ENCODE data around the gene KAZN.

The KAZN gene

DNA sequence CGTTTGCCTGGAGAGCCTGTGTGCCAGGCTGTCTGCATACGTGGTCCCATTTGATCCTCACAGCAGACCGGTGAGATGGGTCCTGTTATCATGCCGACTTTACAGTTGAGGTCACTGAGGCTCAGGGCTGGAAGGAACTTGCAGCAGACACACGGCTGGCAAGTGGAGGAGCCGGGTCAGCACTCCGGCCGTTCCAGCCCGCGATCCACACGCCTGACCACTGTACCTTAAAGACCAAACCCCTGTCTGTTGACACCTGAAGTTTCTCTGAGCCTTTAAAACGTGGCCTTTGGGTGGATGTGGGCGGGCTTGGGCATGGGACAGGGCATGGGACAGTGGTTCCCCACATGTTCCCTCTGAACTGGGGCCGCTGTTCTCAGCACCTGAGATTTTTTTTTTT lies 383.5 kb downstream of the KAZN start:
- Mint-ChIP-seq H3K27ac (no peak overlapping the region), H3K9me3 (no peaks in the 10 kb centered on the region), H3K4me1 (ENCODE audit: low read depth) (no peaks in the 10 kb centered on the region), H3K27me3 (no peaks in the 10 kb centered on the region), H3K36me3 (ENCODE audit: low read depth) (no peaks in the 10 kb centered on the region), H3K4me3 (no peak overlapping the region)
- intact Hi-C loops (cut with micrococcal nuclease): no loop called here

DNA sequence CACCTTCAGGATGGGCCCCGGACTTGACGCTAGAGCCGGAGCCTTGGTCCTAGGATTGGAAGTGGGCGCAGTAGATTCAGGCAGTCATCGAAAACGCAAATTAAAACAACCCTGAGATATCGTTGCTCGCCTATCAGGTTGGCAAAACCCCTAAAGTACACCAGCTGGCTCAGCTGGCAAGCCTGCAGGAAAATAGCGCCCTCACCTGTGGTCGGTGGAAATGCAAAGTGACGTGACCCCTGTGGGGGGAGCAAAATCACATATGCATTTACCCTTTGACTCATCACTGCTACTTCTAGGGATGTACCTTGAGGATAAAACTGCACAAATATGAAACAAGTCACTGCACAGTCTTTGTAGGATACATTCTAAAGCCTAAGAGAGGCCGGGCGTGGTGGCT lies 384.8 kb downstream of the KAZN start:
- H3K36me3 Mint-ChIP-seq (ENCODE audit: low read depth): no peaks in the 10 kb centered on the region
- H3K27me3 Mint-ChIP-seq: peaks cover 4% of the 10 kb centered on the region
- no peak overlapping the region for H3K27ac Mint-ChIP-seq
- no peaks in the 10 kb centered on the region for H3K9me3 Mint-ChIP-seq
- no peak overlapping the region for H3K4me3 Mint-ChIP-seq
- intact Hi-C loops (cut with micrococcal nuclease): no loop called here
- no peaks in the 10 kb centered on the region for H3K4me1 Mint-ChIP-seq (ENCODE audit: low read depth)

DNA sequence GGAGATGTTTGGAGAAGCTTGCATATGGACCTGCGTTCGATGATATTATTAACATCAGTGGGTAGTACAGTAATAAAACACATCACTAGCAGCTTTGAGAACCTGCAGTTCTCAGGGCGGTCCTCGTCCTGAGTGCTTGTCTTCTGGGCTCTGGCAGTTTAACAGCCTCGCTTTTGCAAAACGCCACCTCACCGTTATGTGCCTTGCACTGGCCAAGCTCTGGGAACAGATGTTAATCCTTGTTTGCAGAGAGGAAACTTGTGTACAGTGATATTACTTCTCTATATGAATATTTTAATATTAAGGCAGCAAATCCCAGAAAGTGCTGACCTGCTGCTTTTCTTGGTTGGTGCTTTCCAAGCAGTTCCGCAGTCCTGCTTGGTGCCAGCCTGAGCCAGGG lies 387.7 kb downstream of the KAZN start:
- H3K27me3 Mint-ChIP-seq: peaks cover 4% of the 10 kb centered on the region
- no peaks in the 10 kb centered on the region for H3K36me3 Mint-ChIP-seq (ENCODE audit: low read depth)
- no peak overlapping the region for H3K27ac Mint-ChIP-seq
- H3K4me1 Mint-ChIP-seq (ENCODE audit: low read depth): no peaks in the 10 kb centered on the region
- no peaks in the 10 kb centered on the region for H3K9me3 Mint-ChIP-seq
- intact Hi-C loops (cut with micrococcal nuclease): no loop called here
- H3K4me3 Mint-ChIP-seq: no peak overlapping the region

DNA sequence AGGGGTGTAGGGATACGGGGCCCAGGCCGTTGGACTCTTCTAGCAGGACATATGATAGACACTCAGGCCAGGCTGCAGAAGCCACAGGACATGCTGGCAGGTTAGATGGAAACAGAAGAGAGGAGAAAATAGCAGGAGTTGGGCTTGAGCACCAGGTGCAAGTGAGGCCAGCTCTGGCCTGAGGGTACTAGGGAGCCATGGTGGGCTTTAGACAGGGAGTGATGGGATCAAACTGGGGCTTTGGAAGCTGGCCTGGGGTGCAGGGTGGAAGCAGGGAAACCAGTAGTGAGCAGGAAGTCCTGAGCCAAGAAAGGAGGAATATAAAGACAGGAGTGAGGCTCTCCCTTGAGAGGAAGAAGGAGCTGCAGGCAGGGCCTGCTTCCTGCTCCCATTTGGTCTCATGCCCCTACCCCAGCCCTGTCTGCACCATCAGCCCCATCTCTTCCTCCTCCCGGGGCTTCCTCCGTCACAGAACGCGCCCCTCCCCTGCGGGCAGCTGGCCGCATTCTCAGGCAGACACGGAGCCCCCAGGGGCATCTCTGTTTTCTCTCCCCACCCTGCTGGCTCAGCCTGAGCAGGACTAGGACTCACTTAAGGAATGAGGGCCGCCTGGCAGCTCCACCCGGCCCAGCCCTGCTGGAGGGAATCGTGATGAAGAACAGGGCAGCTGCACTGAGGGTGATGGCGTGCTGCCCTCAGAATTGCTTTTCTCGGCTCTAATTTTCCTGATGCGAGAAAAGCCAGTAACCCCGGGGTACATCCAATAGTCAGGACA lies 389.5 kb downstream of the KAZN start:
- Mint-ChIP-seq H3K4me3 (no peak overlapping the region), H3K36me3 (ENCODE audit: low read depth) (no peaks in the 10 kb centered on the region), H3K27ac (no peak overlapping the region), H3K27me3 (peaks cover 4% of the 10 kb centered on the region), H3K9me3 (no peaks in the 10 kb centered on the region), H3K4me1 (ENCODE audit: low read depth) (no peaks in the 10 kb centered on the region)
- intact Hi-C loops (cut with micrococcal nuclease): no loop called here

DNA sequence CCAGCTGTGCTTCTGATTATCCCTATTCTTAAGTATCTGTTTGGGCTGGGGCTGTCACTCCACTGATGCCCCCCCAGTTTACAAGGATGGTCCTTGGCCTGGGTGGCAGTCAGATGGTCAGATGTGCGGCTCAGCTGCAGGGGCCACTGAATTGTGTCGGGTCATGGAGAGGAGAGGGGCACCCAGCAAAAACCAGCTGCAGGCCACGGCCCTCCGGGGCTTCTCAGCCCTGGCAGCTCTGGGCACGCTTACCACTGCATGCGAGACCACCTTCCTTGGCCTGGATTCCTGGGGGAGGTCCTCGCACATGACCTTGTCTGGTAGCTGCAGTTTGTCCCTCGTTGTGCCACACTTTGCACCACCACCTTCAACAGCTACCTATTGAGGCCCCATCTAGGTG lies 390.2 kb downstream of the KAZN start:
- H3K36me3 Mint-ChIP-seq (ENCODE audit: low read depth): no peaks in the 10 kb centered on the region
- peaks cover 4% of the 10 kb centered on the region for H3K27me3 Mint-ChIP-seq
- no peak overlapping the region for H3K4me3 Mint-ChIP-seq
- no peak overlapping the region for H3K27ac Mint-ChIP-seq
- intact Hi-C loops (cut with micrococcal nuclease): no loop called here
- H3K4me1 Mint-ChIP-seq (ENCODE audit: low read depth): no peaks in the 10 kb centered on the region
- no peaks in the 10 kb centered on the region for H3K9me3 Mint-ChIP-seq

DNA sequence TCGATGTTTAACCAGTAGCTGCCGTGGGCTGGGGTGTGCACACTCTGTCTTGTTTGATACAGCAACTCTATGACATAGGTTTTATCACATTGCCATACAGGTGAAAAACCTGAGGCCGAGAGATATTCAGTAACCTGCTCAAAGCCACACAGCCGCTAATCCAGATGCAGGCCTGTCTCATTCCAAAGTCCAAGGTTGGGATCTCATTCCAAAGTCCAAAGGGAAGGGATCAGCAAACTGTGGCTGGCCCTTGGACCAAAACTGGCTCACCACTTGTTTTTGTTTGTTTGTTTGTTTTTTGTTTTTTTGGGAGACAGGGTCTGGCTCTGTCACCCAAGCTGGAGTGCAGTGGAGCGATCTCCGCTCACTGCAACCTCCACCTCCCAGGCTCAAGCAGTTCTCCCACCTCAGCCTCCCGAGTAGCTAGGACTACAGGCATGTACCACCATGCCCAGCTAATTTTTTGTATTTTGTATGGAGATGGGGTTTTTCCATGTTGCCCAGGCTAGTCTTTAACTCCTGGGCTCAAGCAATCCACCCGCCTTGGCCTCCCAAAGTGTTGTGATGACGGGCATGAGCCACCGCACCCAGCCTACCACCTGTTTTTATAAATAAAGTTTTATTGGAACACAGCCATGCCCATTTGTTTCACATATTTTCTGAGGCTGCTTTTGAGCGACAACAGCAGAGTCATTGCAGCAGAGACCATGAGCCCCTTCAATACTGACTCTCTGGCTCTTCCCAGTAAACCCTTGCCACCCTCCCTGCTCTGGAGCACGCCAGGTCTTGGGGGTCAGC lies 391.6 kb downstream of the KAZN start:
- no peaks in the 10 kb centered on the region for H3K36me3 Mint-ChIP-seq (ENCODE audit: low read depth)
- no peaks in the 10 kb centered on the region for H3K9me3 Mint-ChIP-seq
- H3K4me3 Mint-ChIP-seq: no peak overlapping the region
- H3K27me3 Mint-ChIP-seq: peaks cover 4% of the 10 kb centered on the region
- intact Hi-C loops (cut with micrococcal nuclease): no loop called here
- no peaks in the 10 kb centered on the region for H3K4me1 Mint-ChIP-seq (ENCODE audit: low read depth)
- no peak overlapping the region for H3K27ac Mint-ChIP-seq

DNA sequence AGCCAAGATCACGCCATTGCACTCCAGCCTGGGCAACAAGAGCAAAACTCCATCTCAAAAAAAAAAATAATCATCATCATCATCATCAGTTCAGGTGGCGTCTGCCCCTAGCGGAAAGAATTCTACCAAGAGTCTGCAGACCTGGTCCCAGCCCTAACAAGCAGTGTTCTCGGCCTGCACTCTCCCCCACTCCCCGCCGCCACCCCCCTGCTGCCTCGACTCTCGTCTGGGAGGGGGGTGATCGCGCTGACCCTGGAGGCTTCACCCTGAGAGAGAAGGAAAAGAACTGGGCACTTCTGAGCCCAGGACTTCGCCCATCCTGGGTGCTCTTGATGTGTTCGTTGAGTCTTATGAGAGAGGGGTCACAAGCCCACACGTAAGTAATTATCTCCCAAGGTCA lies 394.9 kb downstream of the KAZN start:
- intact Hi-C loops (cut with micrococcal nuclease): no loop called here
- Mint-ChIP-seq H3K4me3 (no peak overlapping the region), H3K4me1 (ENCODE audit: low read depth) (peaks cover 19% of the 10 kb centered on the region), H3K27me3 (no peaks in the 10 kb centered on the region), H3K27ac (no peak overlapping the region), H3K9me3 (no peaks in the 10 kb centered on the region), H3K36me3 (ENCODE audit: low read depth) (no peaks in the 10 kb centered on the region)

DNA sequence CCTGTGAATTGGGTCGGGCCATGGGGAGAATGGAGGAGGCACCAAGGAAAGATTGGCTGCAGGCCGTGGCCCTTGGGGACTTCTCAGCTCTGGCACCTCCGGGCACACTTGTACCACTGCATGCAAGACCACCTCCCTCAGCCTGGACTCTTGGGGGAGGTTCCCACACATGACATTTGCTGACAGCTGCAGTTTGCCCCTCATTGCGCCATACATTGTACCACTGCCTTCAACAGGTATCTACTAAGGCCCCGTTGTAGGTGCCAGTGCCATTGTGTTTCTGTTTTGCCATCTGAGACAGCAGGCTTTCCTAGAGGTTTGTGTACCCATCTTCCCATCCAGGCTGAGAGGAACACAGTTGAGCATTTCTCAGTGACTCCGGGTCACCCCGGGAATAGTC lies 395.7 kb downstream of the KAZN start:
- Mint-ChIP-seq H3K9me3 (no peaks in the 10 kb centered on the region), H3K36me3 (ENCODE audit: low read depth) (no peaks in the 10 kb centered on the region), H3K27me3 (no peaks in the 10 kb centered on the region), H3K4me1 (ENCODE audit: low read depth) (peaks cover 19% of the 10 kb centered on the region), H3K4me3 (no peak overlapping the region), H3K27ac (peak overlapping the region; percentile 26)
- intact Hi-C loops (cut with micrococcal nuclease): no loop called here

DNA sequence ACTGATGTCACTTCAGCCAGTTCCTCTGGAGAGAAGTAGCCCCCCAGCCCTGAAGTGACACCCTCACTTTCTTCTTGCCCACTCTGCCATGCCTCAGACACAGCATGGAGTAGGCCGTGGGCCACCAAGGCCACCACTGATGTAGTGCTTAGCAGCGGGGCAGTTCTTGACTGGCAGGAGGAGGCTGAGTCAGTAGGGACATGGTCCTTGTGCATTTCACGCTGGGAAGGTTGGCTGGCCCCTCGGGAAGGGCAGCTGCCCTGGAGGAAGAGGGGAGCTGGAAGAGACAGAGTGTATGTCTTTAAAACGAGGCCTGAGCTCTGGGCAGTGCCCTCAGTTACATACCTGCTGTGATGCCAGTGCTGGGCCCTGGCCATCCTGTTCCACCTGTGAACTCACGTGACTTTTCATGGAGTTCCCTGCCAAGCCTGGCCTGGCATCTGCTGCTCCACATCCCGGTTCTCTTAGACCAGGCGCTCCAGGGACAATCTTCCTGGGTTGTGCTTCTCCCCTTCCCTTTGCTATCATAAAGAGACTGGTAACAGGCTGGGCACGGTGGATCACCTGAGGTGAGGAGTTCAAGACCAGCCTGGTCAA lies 396.5 kb downstream of the KAZN start:
- Mint-ChIP-seq H3K4me1 (ENCODE audit: low read depth) (peaks cover 19% of the 10 kb centered on the region), H3K27ac (peak overlapping the region; percentile 26), H3K4me3 (no peak overlapping the region), H3K27me3 (no peaks in the 10 kb centered on the region), H3K9me3 (no peaks in the 10 kb centered on the region), H3K36me3 (ENCODE audit: low read depth) (no peaks in the 10 kb centered on the region)
- intact Hi-C loops (cut with micrococcal nuclease): no loop called here

DNA sequence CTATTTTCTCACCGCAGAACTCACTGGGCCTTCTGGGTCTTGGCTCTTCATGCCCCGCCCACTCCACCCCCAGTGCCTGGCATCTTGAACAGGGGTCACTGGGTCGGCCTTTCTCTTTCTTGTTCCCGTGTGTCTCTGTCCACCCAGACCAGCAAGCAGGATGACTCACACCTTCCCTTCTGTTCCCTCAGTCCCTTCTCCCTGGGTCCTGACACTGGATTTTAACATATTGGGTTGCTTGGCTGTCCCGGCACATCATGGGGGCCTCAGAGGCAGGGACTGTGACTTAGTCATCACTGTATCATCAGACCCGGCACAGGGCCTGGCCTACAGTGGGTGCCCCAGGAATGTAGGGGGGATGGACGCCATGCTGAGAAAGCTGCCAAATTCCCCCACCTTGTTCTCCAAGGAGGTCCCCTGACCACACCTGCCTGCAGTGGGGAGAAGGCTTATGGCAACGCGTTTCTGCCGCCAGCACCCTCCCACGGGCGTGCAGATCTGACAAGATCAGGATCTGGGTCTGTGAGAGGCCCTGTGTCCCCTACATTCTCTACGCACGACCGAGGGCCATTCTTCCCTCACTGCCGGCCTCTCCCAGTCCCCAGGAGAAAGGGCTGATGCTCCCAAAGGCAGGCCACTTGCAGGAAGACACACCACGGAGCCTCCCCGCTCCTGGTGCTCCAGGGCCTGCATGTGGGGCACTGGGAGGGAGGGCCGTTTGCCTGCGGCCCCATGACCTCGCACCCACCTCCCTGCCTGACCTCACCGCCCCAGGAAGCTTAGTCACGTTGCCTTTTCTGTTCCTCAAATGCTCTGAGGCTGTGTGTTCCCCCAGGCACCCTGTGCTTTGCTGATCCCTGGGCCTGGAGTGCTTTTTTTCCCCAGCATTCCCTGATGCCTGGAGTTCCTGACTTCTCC lies 397.9 kb downstream of the KAZN start:
- Mint-ChIP-seq H3K4me1 (ENCODE audit: low read depth) (peaks cover 20% of the 10 kb centered on the region), H3K27me3 (no peaks in the 10 kb centered on the region), H3K27ac (peak overlapping the region; percentile 56), H3K9me3 (no peaks in the 10 kb centered on the region), H3K36me3 (ENCODE audit: low read depth) (no peaks in the 10 kb centered on the region), H3K4me3 (no peak overlapping the region)
- intact Hi-C loops (cut with micrococcal nuclease): no loop called here

DNA sequence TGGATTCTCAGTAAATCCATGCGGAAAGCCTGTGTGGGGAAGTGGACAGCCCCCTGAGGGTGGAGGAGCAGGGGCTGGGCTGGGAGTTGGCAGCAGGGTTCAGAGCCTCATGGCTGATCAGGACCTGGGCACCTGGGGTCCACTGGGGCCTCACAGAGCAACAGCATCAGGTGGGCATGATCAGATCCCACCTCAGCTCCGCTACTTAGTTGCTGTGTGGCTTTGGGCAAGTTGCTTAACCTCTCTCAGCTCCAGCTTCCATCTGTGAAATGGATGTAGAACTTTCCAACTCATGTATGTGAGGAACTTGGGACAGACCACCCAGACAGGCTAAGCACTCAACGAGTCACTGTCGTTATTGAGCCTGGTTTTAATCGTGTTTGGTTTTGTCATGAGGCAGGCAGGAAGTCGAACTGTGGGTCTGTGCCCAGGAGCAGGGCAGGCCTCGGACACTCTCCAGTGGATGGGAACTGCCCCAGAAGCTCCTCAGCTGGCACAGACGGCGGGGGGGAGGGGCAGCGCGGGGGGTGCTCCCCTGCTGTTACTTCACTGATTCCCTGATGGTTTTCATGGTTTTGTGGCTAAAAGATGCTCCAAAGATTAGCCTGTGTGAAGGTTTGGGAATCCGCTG lies 399.3 kb downstream of the KAZN start:
- Mint-ChIP-seq H3K4me3 (no peak overlapping the region), H3K27ac (no peak overlapping the region), H3K36me3 (ENCODE audit: low read depth) (no peaks in the 10 kb centered on the region), H3K27me3 (no peaks in the 10 kb centered on the region), H3K9me3 (no peaks in the 10 kb centered on the region), H3K4me1 (ENCODE audit: low read depth) (peaks cover 22% of the 10 kb centered on the region)
- intact Hi-C loops (cut with micrococcal nuclease): no loop called here

DNA sequence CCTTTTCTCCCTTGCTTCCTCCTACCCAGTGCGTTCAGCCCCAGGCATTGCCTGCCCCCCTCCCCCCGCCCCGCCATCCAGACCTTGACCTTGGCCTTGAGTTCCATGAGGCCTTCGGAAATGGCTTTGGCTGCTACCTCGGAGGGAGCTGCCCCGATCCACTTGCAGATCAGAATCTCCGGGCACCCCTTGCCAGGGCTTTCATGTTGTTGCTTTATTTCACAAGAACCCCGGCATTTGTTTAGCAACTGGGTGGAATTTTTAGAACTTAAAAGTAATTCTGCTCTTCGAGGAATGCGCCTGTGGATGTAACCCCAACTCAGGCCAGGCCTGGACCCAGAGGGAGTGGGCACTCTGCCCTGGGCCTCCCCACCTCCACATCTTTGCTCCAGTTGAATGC lies 401.0 kb downstream of the KAZN start:
- Mint-ChIP-seq H3K9me3 (no peaks in the 10 kb centered on the region), H3K4me1 (ENCODE audit: low read depth) (peaks cover 22% of the 10 kb centered on the region), H3K27ac (no peak overlapping the region), H3K27me3 (peaks cover 3% of the 10 kb centered on the region), H3K4me3 (no peak overlapping the region), H3K36me3 (ENCODE audit: low read depth) (no peaks in the 10 kb centered on the region)
- intact Hi-C loops (cut with micrococcal nuclease): no loop called here

DNA sequence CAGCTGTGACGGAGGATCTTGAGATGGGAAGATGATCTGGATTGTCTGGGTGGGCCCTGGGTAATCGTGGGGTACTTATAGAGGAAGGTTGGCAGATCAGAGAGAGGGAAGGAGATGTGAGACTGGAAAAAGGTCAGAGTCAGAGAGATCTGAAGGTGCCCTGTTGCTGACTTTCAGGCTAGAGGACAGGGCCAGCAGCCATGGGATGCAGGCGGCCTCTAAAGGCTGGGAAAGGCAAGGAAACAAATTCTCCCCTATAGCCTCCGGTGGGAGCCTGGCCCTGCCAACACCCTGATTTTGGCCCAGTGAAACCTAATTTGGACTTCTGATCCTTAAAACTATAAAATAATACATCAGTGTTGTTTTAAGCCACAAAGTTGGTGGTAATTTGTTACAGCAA lies 401.5 kb downstream of the KAZN start:
- Mint-ChIP-seq H3K4me3 (no peak overlapping the region), H3K9me3 (no peaks in the 10 kb centered on the region), H3K36me3 (ENCODE audit: low read depth) (no peaks in the 10 kb centered on the region), H3K27ac (no peak overlapping the region), H3K4me1 (ENCODE audit: low read depth) (peaks cover 22% of the 10 kb centered on the region), H3K27me3 (peaks cover 3% of the 10 kb centered on the region)
- intact Hi-C loops (cut with micrococcal nuclease): no loop called here
